Activated T-cell treated with anti-CD3 and anti-CD28 coated beads for 4 hours (primary cell): ENCODE data around the gene PDYN.
"Not testable (repeated sequence)": the region's sequence is repeated elsewhere in the genome, so short reads cannot be mapped to it uniquely, and the experiment has no call there.

Experiments
- DNase-seq: peaks from one replicate; pipeline ENCODE4 v3.0.0-alpha.2; 2020

Gene PDYN

GRCh38 chr20:1993986-1994385, at the start of gene PDYN:
TSS of gene PDYN (minus strand) at chr20:1994058. CDS start at chr20:1983084, 10,974 bp downstream.
- DNase-seq, result no peak

GRCh38 chr20:2042400-2042799, 48.5 kb upstream of the PDYN start:
- DNase-seq, result no peak

GRCh38 chr20:2038161-2038560, 44.3 kb upstream of the PDYN start:
- DNase-seq, result no peak

- DNase-seq, result no peak
Observed at GRCh38 chr20:2037296-2037914, 43.5 kb upstream of the PDYN start.

- not testable (repeated sequence) for DNase-seq
Observed at GRCh38 chr20:2036357-2036756, 42.5 kb upstream of the PDYN start.

- DNase-seq, result no peak
Observed at GRCh38 chr20:2032168-2032567, 38.3 kb upstream of the PDYN start.

GRCh38 chr20:2026514-2026913, 32.7 kb upstream of the PDYN start:
- no peak for DNase-seq

GRCh38 chr20:2026004-2026403, 32.1 kb upstream of the PDYN start:
- no peak for DNase-seq

GRCh38 chr20:2023151-2023550, 29.3 kb upstream of the PDYN start:
- no peak for DNase-seq

- no peak for DNase-seq
Observed at GRCh38 chr20:2022163-2022562, 28.3 kb upstream of the PDYN start.

- no peak for DNase-seq
Observed at GRCh38 chr20:2010533-2010932, 16.7 kb upstream of the PDYN start.

GRCh38 chr20:2006452-2007361, 12.8 kb upstream of the PDYN start:
- no peak for DNase-seq

GRCh38 chr20:2005831-2006426, 12.1 kb upstream of the PDYN start:
- peak; percentile 36 for DNase-seq

GRCh38 chr20:2005359-2005758, 11.5 kb upstream of the PDYN start:
- no peak for DNase-seq

- DNase-seq, result no peak
Observed at GRCh38 chr20:2004171-2004570, 10.3 kb upstream of the PDYN start.

GRCh38 chr20:2002365-2002764, 8.5 kb upstream of the PDYN start:
- no peak for DNase-seq

- no peak for DNase-seq
Observed at GRCh38 chr20:2001119-2001518, 7.3 kb upstream of the PDYN start.

GRCh38 chr20:2000285-2000684, 6.4 kb upstream of the PDYN start:
- DNase-seq, result no peak

- no peak for DNase-seq
Observed at GRCh38 chr20:1998715-1999114, 4.9 kb upstream of the PDYN start.

GRCh38 chr20:1998193-1998520, 4.3 kb upstream of the PDYN start:
- DNase-seq, result no peak

GRCh38 chr20:1997483-1998192, 3.8 kb upstream of the PDYN start:
- DNase-seq, result no peak

- DNase-seq, result no peak
Observed at GRCh38 chr20:1995531-1996310, 1.9 kb upstream of the PDYN start.

GRCh38 chr20:1994627-1995026, 769 bp upstream of the PDYN start:
- no peak for DNase-seq
